Measurements from ENCODE around the gene HMGB3. TPM values are rescaled to one million over a fixed set of nuclear protein-coding genes. Genes with fewer than 3 reads are reported as not detected.

Gene HMGB3
- total and polyA plus RNA-seq, 2 experiments from 2014 or later: 140 to 633 TPM

DNA sequence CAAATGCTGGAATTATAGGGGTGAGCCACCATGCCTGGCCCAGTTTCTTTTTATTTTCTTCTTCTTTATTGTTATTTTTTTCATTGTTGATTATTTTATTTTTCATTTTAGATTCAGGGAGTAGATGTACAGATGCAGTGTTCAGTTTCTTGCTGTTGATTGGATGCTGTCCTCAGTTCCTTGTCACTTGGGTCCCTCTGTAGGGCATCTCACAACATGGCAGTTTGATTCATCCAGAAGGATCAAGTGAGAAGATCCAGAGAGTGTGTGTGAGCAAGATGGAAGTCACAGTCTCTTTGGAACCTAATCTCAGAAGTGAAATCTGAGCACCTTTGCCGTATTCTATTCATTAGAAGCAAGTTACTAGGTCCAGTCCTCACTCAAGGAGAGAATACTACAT, 20.9 kb downstream of the HMGB3 start:
- H3F3A ChIP-seq (replicated peaks; ENCODE audit: low read depth): no peaks in the 10 kb centered on the region
- DNase-seq (ENCODE audit: low spot score) (no peak), ATAC-seq (peak; percentile 30; the same call in 1 of the 3 replicates)
- H3K9me2 ChIP-seq (ENCODE audit: insufficient read depth): no peaks in the 10 kb centered on the region
- H3K36me3 ChIP-seq (ENCODE audit: insufficient read depth): no peaks in the 10 kb centered on the region
- H3K27ac Mint-ChIP-seq: no peak overlapping the region
- H3K27me3 Mint-ChIP-seq (ENCODE audit: insufficient read depth, low read depth, poor library complexity): no peaks in the 10 kb centered on the region
- no peak overlapping the region for H2AFZ ChIP-seq
- no peak overlapping the region for H3K4me2 ChIP-seq
- no peaks in the 10 kb centered on the region for H3K27me3 ChIP-seq (ENCODE audit: insufficient read depth)
- no peaks in the 10 kb centered on the region for H3K4me1 ChIP-seq (ENCODE audit: insufficient read depth)
- no peak overlapping the region for H3K4me3 ChIP-seq
- no peaks in the 10 kb centered on the region for H3K4me1 Mint-ChIP-seq
- no peak overlapping the region for H3K27ac ChIP-seq (ENCODE audit: low read depth)
- no peak overlapping the region for H3K4me3 Mint-ChIP-seq
- no peaks in the 10 kb centered on the region for H4K20me1 ChIP-seq (replicated peaks; ENCODE audit: insufficient read depth)
- TF ChIP-seq, protein P1, sequence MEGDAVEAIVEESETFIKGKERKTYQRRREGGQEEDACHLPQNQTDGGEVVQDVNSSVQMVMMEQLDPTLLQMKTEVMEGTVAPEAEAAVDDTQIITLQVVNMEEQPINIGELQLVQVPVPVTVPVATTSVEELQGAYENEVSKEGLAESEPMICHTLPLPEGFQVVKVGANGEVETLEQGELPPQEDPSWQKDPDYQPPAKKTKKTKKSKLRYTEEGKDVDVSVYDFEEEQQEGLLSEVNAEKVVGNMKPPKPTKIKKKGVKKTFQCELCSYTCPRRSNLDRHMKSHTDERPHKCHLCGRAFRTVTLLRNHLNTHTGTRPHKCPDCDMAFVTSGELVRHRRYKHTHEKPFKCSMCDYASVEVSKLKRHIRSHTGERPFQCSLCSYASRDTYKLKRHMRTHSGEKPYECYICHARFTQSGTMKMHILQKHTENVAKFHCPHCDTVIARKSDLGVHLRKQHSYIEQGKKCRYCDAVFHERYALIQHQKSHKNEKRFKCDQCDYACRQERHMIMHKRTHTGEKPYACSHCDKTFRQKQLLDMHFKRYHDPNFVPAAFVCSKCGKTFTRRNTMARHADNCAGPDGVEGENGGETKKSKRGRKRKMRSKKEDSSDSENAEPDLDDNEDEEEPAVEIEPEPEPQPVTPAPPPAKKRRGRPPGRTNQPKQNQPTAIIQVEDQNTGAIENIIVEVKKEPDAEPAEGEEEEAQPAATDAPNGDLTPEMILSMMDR (conservative IDR thresholded peaks at IDR 0.05; ENCODE audit: low read depth in 2 of 2): peak; percentile 30 to 61; a peak in 3 of 4 replicates
- TF ChIP-seq JUNB (IDR thresholded peaks at IDR 0.05; ENCODE audit: unreplicated experiment): no peak
- no peak for TF ChIP-seq CREB1 (CRISPR knock-in tag; IDR thresholded peaks at IDR 0.05; ENCODE audit: low read depth)
- no peak for TF ChIP-seq POLR2AphosphoS5 (IDR thresholded peaks at IDR 0.05; ENCODE audit: low read depth)
- TF ChIP-seq NANOG (IDR thresholded peaks at IDR 0.05; ENCODE audit: borderline replicate concordance): no peak
- TF ChIP-seq ZNF114 (CRISPR knock-in tag; IDR thresholded peaks at IDR 0.05): no peak
- no peaks in the 10 kb centered on the region for H3K9me3 Mint-ChIP-seq
- H3K36me3 Mint-ChIP-seq (ENCODE audit: low read depth): no peaks in the 10 kb centered on the region
- no peaks in the 10 kb centered on the region for H3K79me2 ChIP-seq (replicated peaks; ENCODE audit: insufficient read depth)

DNA sequence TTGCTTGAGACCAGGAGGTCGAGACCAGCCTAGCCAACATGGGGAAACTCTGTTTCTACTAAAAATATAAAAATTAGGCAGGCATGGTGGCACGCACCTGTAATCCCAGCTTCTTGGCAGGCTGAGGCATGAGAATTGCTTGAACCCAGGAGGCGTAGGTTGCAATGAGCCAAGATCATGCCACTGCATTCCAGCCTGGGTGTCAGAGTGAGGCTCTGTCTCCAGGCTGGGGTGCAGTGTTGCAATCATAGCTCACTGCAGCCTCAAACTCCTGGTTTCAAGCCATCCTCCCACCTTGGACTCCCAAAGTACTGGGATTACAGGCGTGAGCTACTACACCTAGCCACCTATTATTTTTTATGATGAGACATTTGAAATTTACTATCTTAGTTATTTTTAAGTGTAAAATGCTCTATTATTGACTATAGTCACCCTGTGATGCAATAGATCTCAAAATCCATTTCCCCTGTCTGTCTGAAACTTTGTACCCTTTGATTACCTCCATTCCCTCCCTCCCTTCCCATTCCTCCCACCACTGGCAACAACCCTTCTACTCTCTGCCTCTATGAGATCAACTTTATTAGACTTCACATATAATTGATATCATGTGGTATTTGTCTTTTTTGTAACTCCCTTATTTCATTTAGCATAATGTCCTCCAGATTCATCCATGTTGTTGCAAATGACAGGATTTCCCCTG, 23.4 kb downstream of the HMGB3 start:
- DNase-seq (ENCODE audit: low spot score) (no peak), ATAC-seq (no peak)
- Mint-ChIP-seq H3K27ac (no peak overlapping the region), H3K9me3 (no peaks in the 10 kb centered on the region; the same call in 2 of the 3 replicates), H3K4me3 (no peak overlapping the region), H3K4me1 (no peaks in the 10 kb centered on the region), H3K27me3 (ENCODE audit: insufficient read depth, low read depth, poor library complexity) (no peaks in the 10 kb centered on the region), H3K36me3 (ENCODE audit: low read depth) (no peaks in the 10 kb centered on the region)
- Histone ChIP-seq H3K27me3 (ENCODE audit: insufficient read depth) (no peaks in the 10 kb centered on the region), H3K36me3 (ENCODE audit: insufficient read depth) (no peaks in the 10 kb centered on the region), H3K4me1 (ENCODE audit: insufficient read depth) (no peaks in the 10 kb centered on the region), H3K4me3 (no peak overlapping the region), H3K79me2 (replicated peaks; ENCODE audit: insufficient read depth) (no peaks in the 10 kb centered on the region), H2AFZ (no peak overlapping the region), H3F3A (replicated peaks; ENCODE audit: low read depth) (no peaks in the 10 kb centered on the region), H3K9me2 (ENCODE audit: insufficient read depth) (no peaks in the 10 kb centered on the region), H4K20me1 (replicated peaks; ENCODE audit: insufficient read depth) (no peaks in the 10 kb centered on the region), H3K27ac (ENCODE audit: low read depth) (no peak overlapping the region), H3K4me2 (no peak overlapping the region)
- no peak for TF ChIP-seq NANOG (IDR thresholded peaks at IDR 0.05; ENCODE audit: borderline replicate concordance)
- no peak for TF ChIP-seq ETS1 (IDR thresholded peaks at IDR 0.05)
- TF ChIP-seq STAT1 (IDR thresholded peaks at IDR 0.05; ENCODE audit: unreplicated experiment): no peak
- no peak for TF ChIP-seq POLR2AphosphoS5 (IDR thresholded peaks at IDR 0.05; ENCODE audit: low read depth)
- TF ChIP-seq EZH2 (IDR thresholded peaks at IDR 0.05; ENCODE audit: low read depth, unreplicated experiment): no peak
- no peak for TF ChIP-seq JUNB (IDR thresholded peaks at IDR 0.05; ENCODE audit: unreplicated experiment)
- TF ChIP-seq ZNF114 (CRISPR knock-in tag; IDR thresholded peaks at IDR 0.05): no peak
- TF ChIP-seq CREB1 (CRISPR knock-in tag; IDR thresholded peaks at IDR 0.05; ENCODE audit: low read depth): no peak
- TF ChIP-seq, protein P1 (conservative IDR thresholded peaks at IDR 0.05; ENCODE audit: low read depth in 2 of 2): no peak
- no peak for TF ChIP-seq EZH2phosphoT487 (IDR thresholded peaks at IDR 0.05; ENCODE audit: unreplicated experiment)

Data from GM23338 (cell line).